HG02938 (cell line): ENCODE results near the gene MCTP2.

Experiments
- ATAC-seq: cut with Tn5 transposase; IDR thresholded peaks from one replicate; pipeline ENCODE4 v1.9.1; 2021; ENCODE audit warnings: mild to moderate bottlenecking, moderate library complexity; ENCODE audit not compliant: unreplicated experiment

Gene MCTP2

DNA sequence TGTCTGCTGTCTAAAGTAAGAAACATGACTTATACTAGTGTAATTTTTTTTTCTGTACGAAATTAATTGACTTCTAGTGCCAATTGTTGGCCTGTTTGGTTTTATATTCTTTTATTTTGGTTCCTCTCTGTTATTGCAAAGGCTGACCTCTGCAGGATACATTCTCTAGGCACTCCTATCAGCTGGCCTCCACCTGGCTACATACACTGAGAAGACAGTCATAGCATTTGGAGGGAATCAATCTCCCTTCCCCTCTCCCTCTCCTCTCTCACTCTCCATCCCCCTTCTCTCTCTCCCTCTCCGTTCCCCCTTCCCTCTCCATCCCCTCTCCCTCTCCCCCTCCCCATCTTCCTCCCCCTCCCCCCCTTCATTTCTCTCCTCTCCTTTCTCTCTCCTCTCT lies 116.7 kb downstream of the MCTP2 start:
- no peak for ATAC-seq

DNA sequence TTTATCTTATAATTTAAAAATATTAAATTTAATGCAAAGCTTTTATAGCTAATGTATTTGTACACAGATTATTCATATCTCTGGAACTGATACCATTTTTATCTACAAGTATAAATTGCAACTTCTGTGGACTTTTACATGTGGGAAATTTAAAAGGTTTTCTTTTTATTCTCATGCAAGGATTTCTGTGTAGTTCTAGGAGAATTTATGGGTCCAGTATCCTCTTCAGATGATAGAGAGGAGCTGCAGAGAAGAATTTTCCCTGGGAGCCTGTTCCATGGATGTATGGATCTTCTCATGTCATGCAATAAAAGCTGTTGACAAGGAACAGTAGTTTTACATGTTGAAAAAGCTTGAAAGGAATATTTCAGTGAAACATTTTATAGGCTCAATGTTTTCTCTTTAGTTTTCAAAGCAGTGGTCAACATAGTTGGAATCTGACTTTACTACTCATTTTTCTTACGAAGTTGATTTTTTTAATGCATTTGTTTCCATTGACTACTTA lies 119.7 kb downstream of the MCTP2 start:
- ATAC-seq: no peak

DNA sequence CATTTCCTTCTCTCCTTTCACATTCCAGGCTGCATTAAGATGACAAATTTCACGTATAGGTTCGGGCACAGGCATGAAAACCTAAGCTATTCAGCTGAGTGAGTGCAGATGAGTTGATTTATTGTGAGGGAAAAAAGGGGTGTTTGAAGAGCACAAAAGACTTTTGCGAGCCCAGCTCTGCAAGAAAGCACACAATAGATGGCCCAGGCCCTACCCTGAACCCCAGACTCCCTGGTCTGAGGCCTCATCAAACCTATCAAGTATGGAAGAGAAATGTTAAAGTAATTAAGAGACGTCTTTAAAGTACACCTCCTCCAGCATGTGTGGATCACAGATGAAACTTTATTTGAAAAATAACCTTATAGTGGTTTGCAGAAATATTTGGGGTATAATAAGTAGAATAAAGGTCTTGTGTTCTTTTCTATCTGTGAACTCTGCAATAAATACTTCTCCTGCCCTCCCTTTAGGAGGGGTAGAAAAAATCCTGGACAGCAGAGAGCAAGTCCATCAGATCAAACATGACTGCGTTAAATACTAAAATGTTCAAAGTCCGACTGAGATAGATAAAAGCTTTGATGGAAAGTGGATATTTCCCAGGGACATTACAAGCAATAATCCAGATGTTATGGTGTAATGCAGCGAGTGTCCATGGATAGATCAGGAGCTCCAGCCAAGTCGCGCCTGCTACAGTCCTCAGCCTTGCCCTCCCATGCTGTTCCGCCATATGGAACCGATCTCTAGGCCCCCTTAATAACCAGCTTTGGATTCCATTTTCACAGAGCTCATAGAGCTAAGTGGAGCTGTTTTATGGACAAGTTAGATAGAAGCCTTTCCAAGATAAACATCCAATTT lies 121.5 kb downstream of the MCTP2 start:
- ATAC-seq: no peak

DNA sequence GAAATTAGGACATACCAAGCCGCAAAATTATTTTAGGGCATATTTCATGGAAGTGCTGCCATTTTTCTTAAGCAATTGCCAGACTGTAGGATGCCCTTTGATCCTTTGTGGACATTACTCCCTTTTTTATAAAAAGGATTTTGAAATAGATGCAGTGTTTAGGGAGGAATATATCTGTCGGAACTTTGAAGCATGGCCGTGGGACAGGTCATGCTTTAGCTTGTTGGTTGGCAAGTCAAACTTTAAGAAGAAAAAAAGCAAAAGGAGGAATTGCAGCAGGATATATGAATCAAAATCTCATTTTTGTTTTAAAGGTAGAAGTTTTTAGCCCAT lies 122.1 kb downstream of the MCTP2 start:
- no peak for ATAC-seq

DNA sequence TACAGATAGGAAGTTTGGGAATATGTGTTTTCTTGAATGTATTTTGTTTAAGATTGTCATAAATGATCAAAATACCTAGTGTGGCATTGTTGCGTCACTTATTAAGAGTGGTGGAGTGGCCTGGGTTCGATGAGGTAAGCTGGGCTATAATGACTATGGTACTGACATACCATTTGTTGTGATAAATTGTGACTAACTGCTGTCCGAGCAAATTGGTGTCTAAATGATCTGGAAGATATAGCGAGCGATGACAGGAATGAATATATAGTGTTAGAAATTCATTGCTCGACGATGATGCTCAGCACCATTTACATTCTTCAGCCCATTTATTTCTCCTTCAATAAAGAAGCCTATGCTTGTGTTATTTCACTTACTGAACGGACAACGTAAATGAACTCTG lies 123.3 kb downstream of the MCTP2 start:
- ATAC-seq: no peak

DNA sequence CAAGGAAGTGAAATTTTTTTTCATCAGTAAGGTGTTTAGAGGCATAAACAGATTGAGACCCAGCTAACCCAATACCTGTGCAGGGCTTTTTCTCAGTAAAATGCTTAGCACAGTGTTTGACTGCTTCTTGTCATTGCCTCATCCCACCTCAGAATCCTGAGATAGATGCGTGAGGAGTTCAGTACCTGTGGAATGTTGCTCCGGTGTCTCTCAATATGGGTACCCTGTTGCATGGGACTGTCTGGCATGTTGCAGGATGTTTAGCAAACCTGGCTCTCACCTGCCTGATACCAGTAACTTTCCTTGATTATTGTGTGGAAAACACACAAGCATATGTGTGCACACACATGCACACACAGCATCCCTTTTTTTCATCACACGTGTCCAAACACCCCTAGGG lies 128.4 kb downstream of the MCTP2 start:
- no peak for ATAC-seq

DNA sequence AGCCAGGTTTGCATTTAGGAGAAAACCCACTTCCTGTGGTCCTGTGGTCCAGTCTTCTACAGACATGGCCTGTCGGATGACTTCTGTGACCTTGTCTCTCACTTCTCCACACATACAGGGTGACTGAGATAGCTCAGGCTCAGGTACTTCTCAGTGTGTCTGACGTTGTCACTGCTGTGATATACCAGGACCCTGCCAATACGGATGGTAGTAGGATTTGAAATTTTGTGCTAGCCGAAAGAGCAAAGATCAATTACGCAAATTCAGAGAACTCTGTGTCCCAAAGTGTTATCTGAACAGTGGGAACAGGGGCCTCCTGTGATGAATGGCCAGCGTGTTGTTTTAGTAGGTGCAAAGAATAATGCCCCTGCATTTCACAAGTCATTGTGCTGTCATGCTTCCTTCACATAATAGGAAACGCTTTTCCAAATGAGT lies 128.9 kb downstream of the MCTP2 start:
- no peak for ATAC-seq

DNA sequence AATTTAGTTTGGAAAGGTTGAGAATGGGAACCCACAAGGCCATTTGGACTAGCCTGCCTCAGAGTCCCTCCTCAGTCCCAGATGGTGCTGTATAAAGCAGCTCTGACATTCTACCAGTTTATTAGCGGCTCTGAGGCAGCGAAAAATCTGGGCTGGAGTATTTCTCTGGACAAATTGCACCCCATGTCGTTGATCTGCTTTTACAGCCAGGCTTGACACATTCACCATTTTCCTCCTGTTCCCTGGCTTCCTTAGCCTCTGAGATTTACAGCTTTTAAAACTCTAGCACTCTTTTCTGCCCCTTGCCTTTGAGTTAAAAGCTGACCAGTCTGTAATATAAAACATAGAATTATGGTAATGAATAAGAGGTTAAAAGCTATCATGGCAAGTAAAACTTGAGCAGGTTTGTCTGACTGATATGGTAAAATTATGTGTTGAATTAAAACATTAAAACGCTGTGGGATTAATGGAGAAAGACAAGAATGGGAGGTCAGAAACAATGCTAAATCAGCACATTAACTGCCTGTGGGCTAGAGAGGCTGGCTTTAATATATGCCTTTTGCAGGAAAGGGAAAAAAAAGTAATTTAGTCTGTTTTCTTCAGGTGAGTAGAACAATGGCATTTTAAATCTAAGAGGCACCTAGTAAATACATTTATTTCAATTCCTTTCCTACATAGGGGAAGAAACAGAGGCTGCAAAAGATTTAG lies 131.2 kb downstream of the MCTP2 start:
- ATAC-seq: no peak

DNA sequence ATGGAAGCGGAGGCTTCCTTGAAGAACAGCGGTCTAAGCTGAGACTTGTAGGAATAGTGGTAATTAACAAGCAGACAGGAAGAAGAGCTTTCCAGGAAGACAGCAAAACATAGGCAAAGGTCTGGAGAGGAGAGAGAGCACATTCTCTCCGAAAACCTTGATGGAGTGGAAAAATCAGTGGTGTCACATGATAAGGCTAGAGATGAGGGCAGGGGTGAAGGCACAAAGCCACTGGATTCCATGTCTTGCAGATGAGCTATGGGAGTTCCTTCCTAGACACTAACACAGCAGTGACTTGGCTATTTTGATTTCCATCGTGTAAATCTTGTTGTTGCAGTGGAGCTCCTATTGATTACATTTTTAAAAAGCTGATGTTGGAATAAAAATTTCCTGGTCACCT lies 132.0 kb downstream of the MCTP2 start:
- ATAC-seq: no peak

DNA sequence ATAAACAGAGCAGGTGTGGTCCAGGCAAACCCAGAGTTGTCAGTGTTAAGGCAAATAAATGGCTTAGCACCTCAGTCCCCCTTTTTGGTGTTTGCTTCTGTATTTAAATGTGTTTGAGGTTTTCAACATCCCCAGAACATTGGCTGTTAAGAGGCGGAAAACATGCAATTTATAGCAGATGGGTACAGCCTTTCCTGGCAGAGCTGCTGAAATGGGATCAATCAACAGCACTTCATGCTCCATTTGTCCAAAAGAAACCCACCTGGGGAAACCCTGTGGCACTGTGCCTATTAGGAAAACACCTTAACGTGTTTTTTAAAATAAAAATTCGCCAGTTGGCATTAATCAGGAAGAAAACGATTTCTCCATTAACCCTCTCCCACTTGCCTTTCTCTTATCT lies 135.4 kb downstream of the MCTP2 start:
- no peak for ATAC-seq

DNA sequence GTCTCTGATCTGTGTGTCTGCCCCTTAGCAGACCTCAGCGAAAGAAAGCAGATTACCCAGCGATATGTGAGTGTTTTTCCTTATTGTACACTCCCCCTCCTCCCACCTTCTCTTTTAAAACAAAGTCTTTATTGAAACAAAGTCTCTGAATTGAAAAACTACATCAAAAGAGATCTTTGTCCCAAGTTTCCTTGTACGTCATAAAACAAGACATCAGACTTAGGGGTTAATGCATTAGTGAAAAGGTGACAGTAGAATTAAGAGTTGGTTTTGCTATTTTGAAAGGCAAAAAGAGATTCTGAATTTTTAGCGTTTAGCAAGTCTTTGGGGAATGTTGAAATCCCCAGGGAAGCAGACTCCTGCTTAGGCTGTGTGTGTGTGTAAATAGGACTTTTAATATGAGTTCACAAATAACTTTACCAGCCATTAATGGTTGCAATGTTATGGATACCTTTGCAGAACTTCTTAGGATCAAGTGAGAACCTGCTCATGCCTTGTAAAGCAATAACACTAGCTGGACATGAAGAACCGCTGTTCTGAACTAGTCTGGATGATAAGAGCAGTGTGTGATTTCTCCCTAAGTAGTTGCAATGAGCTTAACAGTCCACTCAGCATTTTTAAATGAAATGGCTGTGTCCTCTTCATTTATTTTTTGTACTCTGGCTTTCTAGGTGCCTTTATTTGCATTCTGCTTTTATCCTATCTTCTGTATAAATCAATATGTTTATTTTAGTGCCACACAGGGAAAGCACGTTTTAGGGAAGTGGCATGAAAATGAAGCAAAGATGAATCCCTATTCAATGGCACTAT lies 136.6 kb downstream of the MCTP2 start:
- no peak for ATAC-seq

DNA sequence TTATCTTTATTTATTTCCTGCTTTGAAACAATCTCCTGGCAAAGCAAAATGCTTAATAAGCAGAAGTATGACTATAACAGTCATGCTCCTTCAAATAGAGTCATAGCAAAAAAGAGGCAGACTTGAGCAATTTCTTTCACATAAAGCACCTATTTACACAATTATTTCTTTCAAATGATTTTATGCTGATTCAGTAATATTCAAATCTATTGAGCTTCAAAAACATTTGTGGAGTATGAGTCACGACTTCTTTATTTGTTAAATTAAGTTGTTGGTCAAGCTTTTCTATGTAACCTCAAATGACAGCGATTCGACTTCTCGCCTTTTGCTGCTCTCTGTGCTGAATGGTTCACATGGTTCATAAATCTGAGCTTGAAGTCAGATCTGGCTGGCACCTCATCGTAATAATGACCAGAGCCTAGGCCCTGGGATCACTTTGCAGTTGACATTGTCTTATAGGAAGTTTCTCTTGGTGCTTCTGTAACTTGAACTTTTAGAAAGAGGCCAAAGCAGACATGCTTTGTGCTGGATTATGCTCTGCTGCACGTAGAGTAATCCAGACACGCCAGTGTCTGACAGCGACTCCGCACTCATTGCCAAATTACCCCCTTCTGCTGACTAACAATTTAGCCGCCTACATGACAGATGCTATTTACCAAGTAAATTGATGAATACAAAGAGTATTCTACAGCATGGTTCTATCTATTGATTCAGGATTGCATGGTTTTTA lies 139.0 kb downstream of the MCTP2 start:
- ATAC-seq: no peak

DNA sequence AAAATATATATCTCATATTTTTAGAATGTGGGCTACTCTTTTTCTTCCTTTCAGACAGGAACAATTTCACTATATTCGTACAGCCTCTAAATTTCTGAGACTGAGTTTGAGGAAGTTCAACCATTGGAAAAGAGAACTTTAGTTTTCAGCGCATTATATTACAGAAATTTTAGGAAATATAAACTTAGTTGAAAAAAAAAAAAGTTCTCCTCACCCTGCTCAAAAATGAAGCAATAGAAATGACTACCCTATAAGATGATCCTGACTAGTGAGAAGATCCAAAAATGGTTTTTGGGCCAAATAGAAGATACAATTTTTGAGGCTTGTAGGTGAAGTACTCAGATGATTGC lies 139.6 kb downstream of the MCTP2 start:
- ATAC-seq: no peak

DNA sequence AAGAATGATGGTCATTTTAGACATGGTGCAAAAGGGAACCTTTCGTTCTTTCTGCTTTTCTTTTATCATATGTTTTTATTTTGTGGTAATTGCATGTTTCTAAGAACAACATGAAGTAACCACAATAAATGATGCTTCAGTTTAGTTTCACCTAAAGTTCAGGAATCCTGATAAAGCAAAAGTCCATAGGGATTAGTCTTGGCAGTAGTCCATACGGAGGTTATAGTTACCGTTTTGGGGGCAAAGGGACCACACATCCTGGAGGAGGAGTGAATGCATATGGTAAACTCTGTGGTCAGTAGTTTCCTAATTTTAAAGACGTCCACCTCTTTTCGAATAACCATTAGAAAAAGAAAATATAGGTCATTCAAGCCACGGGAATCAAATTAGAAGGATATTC lies 141.5 kb downstream of the MCTP2 start:
- no peak for ATAC-seq

DNA sequence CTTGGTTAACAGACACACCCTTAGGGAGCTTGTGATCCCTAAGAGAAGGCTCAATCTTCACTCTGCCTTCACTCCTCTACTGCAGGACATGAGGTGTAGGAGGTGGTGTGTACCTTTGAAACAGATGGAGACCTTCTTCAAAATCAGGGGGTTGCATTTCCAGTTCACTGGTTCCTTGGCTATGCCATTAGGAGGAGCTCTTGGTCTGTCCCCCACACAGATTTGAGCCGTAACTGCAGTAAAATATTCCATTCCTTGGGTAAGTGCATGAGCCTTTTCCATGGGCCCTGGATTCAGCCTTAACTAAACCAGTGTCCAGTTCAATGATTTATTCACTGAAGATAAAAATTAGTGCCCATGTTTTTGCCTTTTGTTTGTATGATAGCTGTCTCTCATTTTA lies 144.6 kb downstream of the MCTP2 start:
- ATAC-seq: no peak

DNA sequence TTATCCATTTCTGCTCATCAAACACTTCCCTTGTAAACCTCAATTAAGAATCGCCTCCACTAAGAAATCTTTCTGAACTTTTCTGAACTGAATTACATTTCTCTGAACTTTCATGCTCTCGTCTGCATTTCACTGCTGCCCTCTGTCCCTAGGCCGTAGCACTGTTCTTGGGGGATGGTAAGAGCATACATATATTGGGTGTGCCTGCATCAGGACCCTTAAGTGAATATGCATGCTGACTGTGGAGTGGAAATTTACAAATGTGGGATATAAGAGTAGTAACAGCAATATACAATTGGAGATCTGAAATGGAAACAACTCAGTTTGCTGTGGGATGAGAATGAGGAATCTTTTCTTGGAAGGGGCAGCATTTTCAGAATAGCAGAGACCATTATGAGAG lies 148.6 kb downstream of the MCTP2 start:
- ATAC-seq: no peak

DNA sequence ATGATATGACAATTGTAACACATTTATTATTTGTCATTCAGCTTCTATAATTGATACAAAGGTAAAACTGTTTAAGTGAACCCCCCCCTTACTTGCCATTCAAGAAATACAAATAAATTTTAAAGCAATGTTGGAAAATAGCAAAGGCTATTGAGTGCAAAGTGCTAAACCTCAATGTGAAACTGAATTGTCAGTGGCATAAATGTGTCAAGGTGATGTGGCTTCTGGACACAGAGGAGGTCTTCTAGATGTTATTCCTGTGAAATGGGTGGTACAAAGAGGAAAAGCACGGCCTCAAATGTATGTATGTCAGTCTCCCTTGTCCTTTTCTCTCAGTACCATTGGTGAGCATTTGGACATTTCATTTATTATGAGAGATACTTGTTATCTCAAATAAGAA lies 149.4 kb downstream of the MCTP2 start:
- no peak for ATAC-seq

DNA sequence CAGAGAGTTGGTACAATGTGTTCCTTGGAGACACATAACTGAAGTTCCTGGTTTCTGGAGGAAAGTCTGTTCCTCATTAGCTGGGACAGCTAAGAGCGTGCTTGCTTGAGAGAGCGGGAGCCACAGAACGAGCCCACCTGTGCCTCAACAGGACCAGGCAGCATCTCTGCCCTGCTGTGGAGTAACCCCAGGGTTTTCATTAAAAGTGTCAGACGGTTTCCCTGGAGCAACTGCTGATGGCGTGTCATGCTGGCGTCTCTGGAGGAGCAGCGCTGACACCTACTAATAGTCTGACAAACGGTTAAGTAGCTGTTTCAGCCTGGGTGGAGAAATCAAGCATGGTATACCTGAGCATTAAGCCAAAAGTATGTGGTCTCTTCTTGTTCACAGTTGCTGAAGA lies 150.0 kb downstream of the MCTP2 start:
- ATAC-seq: no peak

DNA sequence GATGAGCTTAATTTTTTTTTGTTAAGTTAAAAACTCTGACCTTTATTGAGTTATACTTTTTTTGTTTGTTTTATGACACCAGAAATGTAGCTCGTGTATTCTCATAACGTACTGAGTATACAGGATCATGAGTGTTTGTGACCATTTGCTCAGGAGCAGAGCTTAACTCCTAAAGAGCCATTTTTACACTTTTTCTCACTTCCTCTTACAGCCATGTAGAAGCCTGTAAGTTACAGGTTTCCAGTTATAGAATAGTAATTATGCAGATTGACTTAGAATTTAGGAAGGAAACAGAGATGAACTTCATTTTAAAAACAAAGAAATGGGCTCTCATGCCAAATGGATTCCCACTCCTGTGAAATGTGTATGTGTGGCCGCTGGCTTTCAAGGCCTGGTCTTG lies 151.7 kb downstream of the MCTP2 start:
- no peak for ATAC-seq

DNA sequence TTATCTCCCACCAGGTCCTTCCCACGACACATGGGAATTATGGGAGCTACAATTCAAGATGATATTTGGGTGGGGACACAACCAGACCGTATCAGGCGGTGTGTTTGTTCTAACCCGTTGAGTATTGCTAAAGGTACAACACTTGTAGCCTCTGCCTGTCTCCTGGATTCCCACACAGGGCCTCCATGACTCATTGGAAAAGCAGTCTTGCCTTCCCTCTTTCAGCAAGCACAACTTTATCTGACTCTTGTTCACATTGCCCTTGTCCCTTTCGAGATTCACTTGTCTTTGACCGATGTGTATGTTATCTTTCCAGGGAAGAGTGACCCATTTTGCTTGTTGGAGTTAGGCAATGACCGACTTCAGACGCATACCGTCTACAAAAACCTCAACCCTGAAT lies 152.3 kb downstream of the MCTP2 start:
- no peak for ATAC-seq

DNA sequence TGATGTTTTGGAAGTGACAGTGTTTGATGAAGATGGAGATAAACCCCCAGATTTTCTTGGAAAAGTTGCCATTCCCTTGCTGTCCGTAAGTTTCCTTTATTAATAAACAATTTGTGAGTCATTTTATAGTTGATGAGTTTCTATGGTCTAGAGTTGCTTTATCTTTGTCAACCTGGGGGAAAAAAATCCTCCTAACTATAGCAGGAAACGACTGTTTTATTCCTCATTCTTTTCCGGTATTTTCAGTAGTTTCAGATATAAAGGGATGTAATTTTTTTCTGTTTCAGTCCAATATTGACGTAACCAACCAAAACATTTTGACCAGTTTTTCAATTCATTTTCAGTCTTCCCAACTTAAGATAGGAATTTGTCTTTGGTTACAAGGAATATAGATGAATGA lies 154.1 kb downstream of the MCTP2 start:
- no peak for ATAC-seq
